GM19035 (cell line): ENCODE results near the gene EPB41L1.

Experiments used
- ATAC-seq: cut with Tn5 transposase; IDR thresholded peaks from one replicate; pipeline ENCODE4 v1.9.1; 2021; ENCODE audit not compliant: unreplicated experiment

The EPB41L1 gene

DNA sequence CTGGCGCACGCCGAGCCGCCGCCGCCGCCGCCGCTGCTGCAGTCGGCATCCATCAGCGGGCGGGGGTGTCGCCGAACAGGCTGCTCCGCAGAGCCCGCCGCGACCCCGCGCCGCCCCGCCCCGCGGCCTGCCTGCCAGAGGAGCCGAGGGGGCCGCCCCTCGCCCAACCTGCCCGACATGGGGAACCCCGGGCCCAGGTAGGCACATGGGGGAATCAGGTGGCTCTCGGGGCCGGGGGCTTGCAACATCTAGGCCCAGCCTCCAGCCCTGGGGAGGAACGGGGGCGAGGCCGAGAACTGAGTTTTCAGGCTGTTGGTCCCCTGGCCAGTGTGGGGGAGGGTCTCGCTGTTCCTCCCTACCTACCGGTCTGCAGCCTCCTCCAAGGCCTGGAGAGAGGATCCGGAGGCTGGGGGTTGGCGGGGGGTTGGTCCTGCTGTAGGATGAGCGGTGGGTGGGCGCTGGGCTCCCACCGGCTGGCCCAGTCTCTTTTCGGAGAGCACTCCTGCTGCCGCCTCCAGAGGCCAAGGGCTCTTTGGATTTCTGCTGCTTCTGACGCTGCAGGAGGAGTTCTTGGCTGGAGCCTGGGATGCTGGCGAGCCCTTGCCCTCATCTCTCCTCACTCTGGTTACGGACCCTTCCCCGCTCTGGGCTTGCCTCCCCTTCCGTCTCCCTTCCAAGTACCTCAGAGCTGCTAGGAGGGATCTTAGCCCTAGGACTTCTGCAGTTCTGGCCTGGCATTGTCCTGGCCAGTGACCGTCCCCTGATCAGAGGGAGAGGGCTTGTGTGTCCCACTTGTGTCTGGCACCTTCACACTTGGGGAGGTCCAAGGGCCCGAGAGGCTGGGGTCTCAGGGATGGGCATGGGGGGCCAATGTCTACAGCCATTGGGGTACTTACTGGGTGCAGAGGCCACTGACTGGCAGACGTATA is at the start of gene EPB41L1:
TSS of gene EPB41L1 (plus strand) at position 41 of the 929 bp plus-strand sequence. CDS start 19,038 bp downstream, outside the sequence.
- no peak for ATAC-seq

DNA sequence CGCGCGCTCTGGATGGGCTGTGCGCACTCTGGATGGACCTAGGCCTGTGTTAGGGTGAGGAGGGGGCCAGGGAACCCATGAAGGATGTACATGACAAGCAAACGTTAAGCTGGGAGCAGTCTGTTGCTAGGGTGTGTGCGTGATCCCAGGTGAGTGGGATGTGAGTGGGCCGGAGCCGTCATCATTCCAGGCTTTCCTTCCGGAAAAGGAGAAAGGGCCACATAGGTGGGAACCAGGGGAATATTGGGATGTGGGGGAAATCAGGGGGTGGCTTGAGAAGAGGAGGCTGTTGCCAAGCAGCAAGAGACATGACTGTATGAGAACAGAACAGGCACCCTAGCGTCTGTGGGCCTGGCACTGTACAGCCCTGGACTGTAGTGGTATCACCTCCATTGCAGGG is 49.7 kb upstream of the EPB41L1 start:
- no peak for ATAC-seq

DNA sequence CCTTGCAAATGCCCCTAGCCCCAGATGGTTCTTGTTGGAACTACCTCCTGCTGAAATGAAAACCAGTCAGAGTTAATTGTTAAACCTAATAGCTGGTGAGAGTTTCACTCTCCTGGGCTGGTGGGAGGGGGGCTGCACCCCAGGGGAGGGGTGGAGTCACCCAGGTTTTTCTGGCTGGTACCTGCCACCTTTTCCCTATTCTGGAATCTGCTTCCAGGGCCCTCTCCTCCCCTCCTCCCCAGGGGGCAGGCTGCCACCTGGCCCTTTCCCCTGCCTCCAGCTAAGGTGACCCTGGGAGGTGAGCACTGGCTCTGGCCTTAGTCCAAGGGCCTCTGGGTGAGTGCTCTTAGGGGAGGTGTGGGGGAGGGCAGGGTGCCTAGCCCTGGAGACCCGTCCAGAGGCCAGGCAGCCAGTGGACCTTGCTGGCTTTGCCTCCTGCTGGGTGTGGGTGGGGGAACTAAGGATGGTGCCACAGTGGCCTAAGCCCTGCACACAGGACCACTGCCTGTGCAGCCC is 48.8 kb upstream of the EPB41L1 start:
- no peak for ATAC-seq

- ATAC-seq = no peak
Measured at GRCh38 chr20:36106606-36107005, 47.9 kb upstream of the EPB41L1 start.

- no peak for ATAC-seq
Measured at GRCh38 chr20:36107881-36108280, 46.7 kb upstream of the EPB41L1 start.

DNA sequence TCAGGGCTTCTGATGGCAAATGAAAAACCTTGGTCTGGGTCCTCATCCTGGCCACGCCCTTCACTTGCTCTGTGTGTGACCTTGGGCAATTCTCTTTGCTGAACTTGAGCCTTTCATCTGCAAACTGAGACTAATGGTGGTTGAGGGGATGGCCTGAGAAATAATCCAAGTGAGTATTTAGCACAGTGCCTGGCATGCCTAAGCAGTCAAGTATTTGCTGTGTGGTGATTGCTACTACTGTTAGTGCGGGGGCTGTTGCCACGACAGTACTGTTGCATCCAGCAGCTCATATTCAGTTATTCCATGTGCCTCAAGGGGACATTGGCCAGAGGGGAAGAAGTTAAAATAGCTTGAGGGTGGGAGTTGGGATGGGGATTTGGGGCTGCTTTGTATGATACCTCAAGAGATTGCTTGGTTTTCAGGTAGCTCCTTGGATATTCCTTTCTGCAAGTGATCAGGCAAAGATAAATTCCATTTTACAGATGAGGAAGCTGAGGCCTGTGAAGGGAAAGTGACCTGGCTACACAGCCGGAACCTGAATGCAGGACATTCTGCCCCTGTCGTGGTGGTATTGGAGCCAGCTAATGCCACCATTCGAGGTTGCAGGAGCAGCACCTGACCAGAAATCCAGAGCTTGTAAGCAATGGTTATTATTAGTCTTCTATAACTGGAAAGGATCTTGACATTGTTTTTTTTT is 45.1 kb upstream of the EPB41L1 start:
- no peak for ATAC-seq

- no peak for ATAC-seq
Measured at GRCh38 chr20:36110994-36111393, 43.5 kb upstream of the EPB41L1 start.

DNA sequence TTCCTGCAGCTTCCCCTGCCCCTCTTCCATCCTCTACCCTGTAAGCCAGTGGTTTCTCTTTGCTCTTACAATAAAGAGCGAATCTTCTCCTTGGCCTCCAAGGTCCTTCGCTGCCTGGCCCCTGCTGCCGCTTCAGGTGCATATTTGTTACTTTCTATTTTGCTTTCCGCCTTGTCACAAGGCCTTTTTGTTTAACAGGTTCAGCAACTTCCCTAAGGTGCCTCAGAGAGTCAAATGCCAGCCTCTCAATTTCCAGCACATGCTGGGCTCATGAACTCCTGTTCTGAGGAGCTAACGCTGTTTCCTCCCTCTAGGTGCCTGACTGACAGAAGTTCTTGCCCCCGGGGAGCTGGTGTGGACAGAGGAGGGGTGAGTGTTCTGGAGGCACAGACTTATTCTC is 42.4 kb upstream of the EPB41L1 start:
- ATAC-seq = no peak

DNA sequence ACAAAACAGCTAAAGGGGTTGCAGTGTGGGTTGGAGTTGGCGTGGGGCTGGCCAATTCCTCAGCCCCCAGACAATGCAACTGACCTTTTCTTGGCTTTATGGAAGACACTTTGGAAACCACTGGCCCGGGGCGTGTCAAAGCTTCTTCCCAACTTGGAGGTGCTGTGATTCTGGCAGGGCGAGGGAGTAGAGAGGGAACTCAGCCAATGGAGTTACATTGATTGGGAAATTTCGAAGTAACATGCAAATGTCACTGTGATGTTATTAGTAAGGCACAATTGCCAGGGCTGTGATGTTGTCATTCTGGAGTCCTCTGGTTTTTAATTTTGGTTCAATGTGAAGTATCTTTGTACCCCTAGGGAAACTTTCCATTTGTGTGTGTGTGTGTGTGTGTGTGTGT is 41.5 kb upstream of the EPB41L1 start:
- ATAC-seq = no peak

- ATAC-seq = no peak
Measured at GRCh38 chr20:36113566-36114250, 40.8 kb upstream of the EPB41L1 start.

DNA sequence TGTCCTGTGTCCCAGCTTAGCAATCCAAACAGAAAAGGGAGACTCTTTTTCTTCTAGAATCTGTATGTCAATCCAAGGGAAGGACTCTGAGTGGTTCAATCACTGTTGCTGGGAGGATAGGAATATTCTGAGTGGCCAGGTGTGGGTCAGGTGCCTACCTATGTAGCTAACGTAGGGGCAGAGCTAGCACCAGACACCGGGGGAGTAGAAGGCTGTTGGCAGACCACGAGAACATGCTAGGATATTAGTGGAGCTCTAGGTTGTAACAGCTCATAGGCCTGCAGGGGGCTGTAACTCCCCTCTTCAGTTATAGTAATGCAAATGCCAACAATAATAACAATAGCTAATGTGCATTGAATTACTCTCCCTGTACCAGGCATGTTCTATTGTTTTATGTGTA is 39.8 kb upstream of the EPB41L1 start:
- no peak for ATAC-seq

DNA sequence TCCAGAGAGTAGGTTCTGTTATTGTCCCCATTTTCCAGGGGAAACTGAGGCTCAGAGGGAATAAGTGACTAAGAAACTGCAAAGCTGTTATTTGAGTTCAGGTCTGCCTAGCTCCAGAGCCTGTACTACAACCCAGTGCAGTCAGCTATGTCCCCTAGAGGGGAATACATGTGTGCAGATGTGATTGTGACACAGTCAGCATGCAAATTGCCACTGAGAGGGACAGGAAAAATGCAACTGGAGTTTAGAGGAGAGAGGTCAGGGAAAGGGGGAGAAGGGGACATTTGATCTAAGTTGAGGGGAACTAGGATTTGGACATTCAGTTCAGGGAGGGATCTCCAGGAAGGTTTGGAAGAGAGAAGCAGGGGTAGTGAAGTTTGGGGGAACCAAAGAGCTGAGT is 38.6 kb upstream of the EPB41L1 start:
- ATAC-seq = no peak

DNA sequence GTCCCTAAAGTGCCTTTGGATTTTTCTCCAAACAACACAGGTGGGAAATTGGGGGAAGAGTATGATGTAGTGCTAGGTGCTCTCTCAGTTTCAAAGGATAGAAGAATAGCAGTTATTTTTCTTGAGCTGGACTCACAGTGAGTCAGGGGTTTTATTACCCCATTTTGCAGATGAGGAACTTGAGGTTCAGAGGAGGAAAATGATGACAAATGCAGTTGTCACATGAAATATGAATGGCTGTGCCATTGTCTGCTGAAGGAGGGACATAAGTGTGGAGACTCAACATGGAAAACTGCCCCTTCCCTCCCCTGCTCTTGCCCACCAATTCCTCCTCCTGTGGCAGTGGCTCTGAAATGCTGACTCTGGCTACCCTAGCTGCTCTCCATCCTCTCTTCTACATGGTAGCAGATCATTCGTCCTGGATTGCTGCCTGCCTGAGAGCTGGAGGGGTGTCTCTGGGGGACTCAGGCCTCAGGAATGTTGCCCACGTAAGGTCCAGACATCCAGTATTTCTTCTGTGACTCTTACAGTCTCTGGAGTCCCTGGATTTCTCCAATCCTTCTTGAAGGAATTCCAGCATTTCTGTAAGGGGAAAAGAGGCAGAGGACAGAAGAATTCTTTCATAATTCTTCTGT is 37.6 kb upstream of the EPB41L1 start:
- ATAC-seq = no peak

DNA sequence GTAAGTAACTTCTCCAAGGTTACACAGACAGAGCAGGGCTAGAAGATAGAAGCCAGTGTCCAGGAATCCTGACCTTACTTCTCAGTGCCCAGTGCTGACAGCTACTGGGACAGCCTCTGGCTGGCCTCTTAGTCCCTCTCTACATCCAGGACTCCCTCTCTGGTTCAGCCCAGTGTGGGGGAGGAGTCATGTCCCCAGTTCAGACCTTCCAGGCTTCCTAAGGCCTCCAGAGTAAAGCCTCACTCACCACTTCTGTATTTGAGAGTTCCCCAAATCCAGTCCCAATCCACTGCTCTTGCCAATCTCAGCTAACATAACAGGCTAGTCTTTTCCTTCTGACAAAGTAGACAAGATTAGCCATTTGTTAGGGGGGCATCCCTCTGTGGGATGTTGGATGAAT is 36.9 kb upstream of the EPB41L1 start:
- no peak for ATAC-seq

DNA sequence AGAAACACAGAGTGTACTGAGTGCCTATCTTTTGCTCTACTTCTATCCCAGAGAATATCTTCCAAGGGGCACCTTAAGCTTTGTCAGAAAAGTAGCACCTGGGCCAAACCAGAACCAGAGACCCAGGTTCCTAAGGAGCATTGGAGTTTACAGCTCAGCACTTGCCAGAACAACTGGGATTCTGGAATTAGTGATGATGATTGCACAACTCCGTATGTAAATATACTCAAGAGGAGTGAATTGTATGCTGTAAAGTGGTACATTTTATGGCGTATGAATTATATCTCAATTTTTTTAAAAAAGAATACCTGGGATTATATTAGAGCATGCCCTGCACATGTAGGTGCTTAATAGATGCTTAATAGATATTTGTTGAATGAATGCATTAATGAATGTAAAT is 36.2 kb upstream of the EPB41L1 start:
- ATAC-seq = no peak

DNA sequence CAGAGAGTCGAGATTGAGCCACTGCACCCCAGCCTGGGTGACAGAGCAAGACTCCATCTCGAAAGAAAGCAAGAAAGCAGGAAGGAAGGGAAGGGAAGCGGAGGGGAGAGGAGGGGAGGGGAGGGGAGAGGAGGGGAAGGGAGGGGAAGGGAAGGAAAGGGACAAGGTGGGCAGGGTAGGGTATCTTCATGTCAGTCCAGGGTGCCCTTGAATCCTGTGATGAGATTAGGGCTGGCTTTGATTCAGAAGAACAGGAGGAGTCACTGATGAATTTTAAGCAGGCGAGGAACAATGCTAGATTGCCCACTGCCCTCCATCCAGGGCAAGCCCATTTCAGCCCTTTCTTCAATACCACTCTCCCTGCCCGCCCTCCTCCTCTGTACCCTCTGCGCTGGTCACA is 35.0 kb upstream of the EPB41L1 start:
- no peak for ATAC-seq

GRCh38 chr20:36120241-36120640 is 34.3 kb upstream of the EPB41L1 start:
- no peak for ATAC-seq

GRCh38 chr20:36120991-36121390 is 33.5 kb upstream of the EPB41L1 start:
- ATAC-seq = no peak

GRCh38 chr20:36121981-36122930 is 32.3 kb upstream of the EPB41L1 start:
- no peak for ATAC-seq

DNA sequence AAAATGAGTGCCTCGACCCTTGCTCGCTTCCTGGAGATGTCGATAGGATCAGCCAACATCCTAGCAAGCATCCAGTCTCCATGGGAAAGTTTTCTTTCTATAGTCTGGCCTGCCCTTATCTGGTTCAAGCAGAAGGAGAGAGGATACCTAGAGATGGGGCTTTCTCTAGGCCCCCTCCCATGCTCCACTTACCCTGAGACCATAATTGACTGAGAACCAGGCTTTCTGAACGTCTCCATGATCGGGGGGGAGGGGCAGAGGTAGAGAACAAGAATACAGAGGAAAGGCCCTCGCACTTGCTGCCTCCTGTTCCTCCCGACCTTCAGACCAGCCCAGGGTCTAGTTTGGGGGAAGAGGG is 31.6 kb upstream of the EPB41L1 start:
- ATAC-seq = no peak
